ENCODE measurements around the gene CSDE1.

Gene CSDE1

GRCh38 chr1:114685851-114686250 is 71.9 kb downstream of the CSDE1 start:
- no peak for DNase-seq (ENCODE audit: low spot score)
- H3K27ac ChIP-seq = no peak overlapping the region
- CTCF ChIA-PET = no interaction called here
- TF ChIP-seq CTCF (conservative IDR thresholded peaks at IDR 0.05; ENCODE audit: low read depth) = no peak
- POLR2A ChIA-PET (ENCODE audit: low non-redundant PET) = no interaction called here

- no peak overlapping the region for H3K27ac ChIP-seq
- TF ChIP-seq CTCF (conservative IDR thresholded peaks at IDR 0.05; ENCODE audit: low read depth) = no peak
- CTCF ChIA-PET = interaction anchor here (0.5 kb wide), 1 partner anchor 120 kb away, joined by 4 read pairs; no protein-coding TSS in a partner anchor
- POLR2A ChIA-PET (ENCODE audit: low non-redundant PET) = no interaction called here
- DNase-seq (ENCODE audit: low spot score) = no peak
Observed at GRCh38 chr1:114677691-114678090, 80.1 kb downstream of the CSDE1 start.

GRCh38 chr1:114676115-114676514 is 81.7 kb downstream of the CSDE1 start:
- no peak for TF ChIP-seq CTCF (conservative IDR thresholded peaks at IDR 0.05; ENCODE audit: low read depth)
- ChIA-PET POLR2A (ENCODE audit: low non-redundant PET) (no interaction called here), CTCF (interaction anchor here (0.6 kb wide), 1 partner anchor 40 kb away, joined by 3 read pairs; no protein-coding TSS in a partner anchor)
- no peak for DNase-seq (ENCODE audit: low spot score)
- H3K27ac ChIP-seq = no peak overlapping the region

GRCh38 chr1:114671939-114672275 is 85.9 kb downstream of the CSDE1 start:
- no peak for TF ChIP-seq CTCF (conservative IDR thresholded peaks at IDR 0.05; ENCODE audit: low read depth)
- CTCF ChIA-PET = interaction anchor here (0.6 to 1.1 kb wide), 4 partner anchors 12 to 325 kb away, joined by 3 read pairs; no protein-coding TSS in a partner anchor
- POLR2A ChIA-PET (ENCODE audit: low non-redundant PET) = no interaction called here
- no peak for DNase-seq (ENCODE audit: low spot score)
- no peak overlapping the region for H3K27ac ChIP-seq

- CTCF ChIA-PET = interaction anchor here (0.6 to 1.1 kb wide), 6 partner anchors 13 to 638 kb away, joined by 3 to 5 read pairs (median 3); no protein-coding TSS in a partner anchor
- H3K27ac ChIP-seq = peak overlapping the region; percentile 96
- POLR2A ChIA-PET (ENCODE audit: low non-redundant PET) = interaction anchor here (1.0 kb wide), 1 partner anchor 59 kb away, joined by 3 read pairs; no protein-coding TSS in a partner anchor
- peak; percentile 41 for DNase-seq (ENCODE audit: low spot score)
- peak; percentile 68 for TF ChIP-seq CTCF (conservative IDR thresholded peaks at IDR 0.05; ENCODE audit: low read depth)
Observed at GRCh38 chr1:114671011-114671938, 86.5 kb downstream of the CSDE1 start.

GRCh38 chr1:114670083-114671010 is 87.4 kb downstream of the CSDE1 start:
- ChIA-PET CTCF (interaction anchor here (0.6 to 0.7 kb wide), 4 partner anchors 51 to 639 kb away, joined by 3 to 5 read pairs (median 4); no protein-coding TSS in a partner anchor), POLR2A (ENCODE audit: low non-redundant PET) (interaction anchor here (1.0 kb wide), 1 partner anchor 58 kb away, joined by 3 read pairs; no protein-coding TSS in a partner anchor)
- peak overlapping the region; percentile 96 for H3K27ac ChIP-seq
- TF ChIP-seq CTCF (conservative IDR thresholded peaks at IDR 0.05; ENCODE audit: low read depth) = no peak
- DNase-seq (ENCODE audit: low spot score) = peak; percentile 96
